ENCODE results near the gene FERMT2.

Gene FERMT2

GRCh38 chr14:52883658-52884057 lies 67.2 kb downstream of the FERMT2 start:
- no peak for ATAC-seq (ENCODE audit: low read depth)
- no peaks in the 10 kb centered on the region for H3K9me3 ChIP-seq (ENCODE audit: severe bottlenecking)

GRCh38 chr14:52882824-52883223 lies 68.0 kb downstream of the FERMT2 start:
- TF ChIP-seq, protein P1, sequence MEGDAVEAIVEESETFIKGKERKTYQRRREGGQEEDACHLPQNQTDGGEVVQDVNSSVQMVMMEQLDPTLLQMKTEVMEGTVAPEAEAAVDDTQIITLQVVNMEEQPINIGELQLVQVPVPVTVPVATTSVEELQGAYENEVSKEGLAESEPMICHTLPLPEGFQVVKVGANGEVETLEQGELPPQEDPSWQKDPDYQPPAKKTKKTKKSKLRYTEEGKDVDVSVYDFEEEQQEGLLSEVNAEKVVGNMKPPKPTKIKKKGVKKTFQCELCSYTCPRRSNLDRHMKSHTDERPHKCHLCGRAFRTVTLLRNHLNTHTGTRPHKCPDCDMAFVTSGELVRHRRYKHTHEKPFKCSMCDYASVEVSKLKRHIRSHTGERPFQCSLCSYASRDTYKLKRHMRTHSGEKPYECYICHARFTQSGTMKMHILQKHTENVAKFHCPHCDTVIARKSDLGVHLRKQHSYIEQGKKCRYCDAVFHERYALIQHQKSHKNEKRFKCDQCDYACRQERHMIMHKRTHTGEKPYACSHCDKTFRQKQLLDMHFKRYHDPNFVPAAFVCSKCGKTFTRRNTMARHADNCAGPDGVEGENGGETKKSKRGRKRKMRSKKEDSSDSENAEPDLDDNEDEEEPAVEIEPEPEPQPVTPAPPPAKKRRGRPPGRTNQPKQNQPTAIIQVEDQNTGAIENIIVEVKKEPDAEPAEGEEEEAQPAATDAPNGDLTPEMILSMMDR (IDR thresholded peaks at IDR 0.05; ENCODE audit: poor library complexity, severe bottlenecking), result no peak
- ATAC-seq (ENCODE audit: low read depth) (no peak), DNase-seq (ENCODE audit: low spot score) (no peak)
- H3K4me3 ChIP-seq (ENCODE audit: severe bottlenecking), result no peak overlapping the region
- peaks cover 73% of the 10 kb centered on the region for H3K36me3 ChIP-seq (ENCODE audit: low read depth)
- H3K4me1 ChIP-seq (ENCODE audit: insufficient read depth, poor library complexity, severe bottlenecking), result no peaks in the 10 kb centered on the region
- H3K9me3 ChIP-seq (ENCODE audit: severe bottlenecking), result no peaks in the 10 kb centered on the region
- no peaks in the 10 kb centered on the region for H3K27me3 ChIP-seq (ENCODE audit: insufficient read depth, poor library complexity, severe bottlenecking)
- H3K27ac ChIP-seq (ENCODE audit: poor library complexity, severe bottlenecking), result no peak overlapping the region

More at GRCh38 chr14:52883658-52884057, 67.2 kb downstream of the FERMT2 start:
- no peak for DNase-seq (ENCODE audit: low spot score)
- Histone ChIP-seq H3K4me1 (ENCODE audit: insufficient read depth, poor library complexity, severe bottlenecking) (no peaks in the 10 kb centered on the region), H3K27me3 (ENCODE audit: insufficient read depth, poor library complexity, severe bottlenecking) (no peaks in the 10 kb centered on the region), H3K36me3 (ENCODE audit: low read depth) (peaks cover 68% of the 10 kb centered on the region), H3K4me3 (ENCODE audit: severe bottlenecking) (no peak overlapping the region), H3K27ac (ENCODE audit: poor library complexity, severe bottlenecking) (no peak overlapping the region)
- TF ChIP-seq, protein P1 (IDR thresholded peaks at IDR 0.05; ENCODE audit: poor library complexity, severe bottlenecking), result no peak

GRCh38 chr14:52879958-52880357 lies 70.9 kb downstream of the FERMT2 start:
- DNase-seq (ENCODE audit: low spot score) (no peak), ATAC-seq (ENCODE audit: low read depth) (no peak; the same call in 2 of the 3 replicates)
- H3K36me3 ChIP-seq (ENCODE audit: low read depth), result peaks cover 78% of the 10 kb centered on the region
- no peaks in the 10 kb centered on the region for H3K9me3 ChIP-seq (ENCODE audit: severe bottlenecking)
- TF ChIP-seq, protein P1 (IDR thresholded peaks at IDR 0.05; ENCODE audit: poor library complexity, severe bottlenecking), result no peak
- H3K4me1 ChIP-seq (ENCODE audit: insufficient read depth, poor library complexity, severe bottlenecking), result no peaks in the 10 kb centered on the region
- no peaks in the 10 kb centered on the region for H3K27me3 ChIP-seq (ENCODE audit: insufficient read depth, poor library complexity, severe bottlenecking)
- H3K27ac ChIP-seq (ENCODE audit: poor library complexity, severe bottlenecking), result no peak overlapping the region
- H3K4me3 ChIP-seq (ENCODE audit: severe bottlenecking), result no peak overlapping the region

GRCh38 chr14:52878946-52879345 lies 71.9 kb downstream of the FERMT2 start:
- DNase-seq (ENCODE audit: low spot score), result no peak
- no peaks in the 10 kb centered on the region for H3K9me3 ChIP-seq (ENCODE audit: severe bottlenecking)
- TF ChIP-seq, protein P1 (IDR thresholded peaks at IDR 0.05; ENCODE audit: poor library complexity, severe bottlenecking), result no peak
- H3K36me3 ChIP-seq (ENCODE audit: low read depth), result peaks cover 88% of the 10 kb centered on the region
- peaks cover 6% of the 10 kb centered on the region for H3K4me1 ChIP-seq (ENCODE audit: insufficient read depth, poor library complexity, severe bottlenecking)
- no peak overlapping the region for H3K27ac ChIP-seq (ENCODE audit: poor library complexity, severe bottlenecking)
- ATAC-seq (ENCODE audit: low read depth), result no peak
- no peak overlapping the region for H3K4me3 ChIP-seq (ENCODE audit: severe bottlenecking)
- H3K27me3 ChIP-seq (ENCODE audit: insufficient read depth, poor library complexity, severe bottlenecking), result no peaks in the 10 kb centered on the region

- TF ChIP-seq, protein P1 (IDR thresholded peaks at IDR 0.05; ENCODE audit: poor library complexity, severe bottlenecking), result no peak
- no peaks in the 10 kb centered on the region for H3K27me3 ChIP-seq (ENCODE audit: insufficient read depth, poor library complexity, severe bottlenecking)
- DNase-seq (ENCODE audit: low spot score) (no peak), ATAC-seq (ENCODE audit: low read depth) (no peak)
- H3K36me3 ChIP-seq (ENCODE audit: low read depth), result peaks cover 92% of the 10 kb centered on the region
- H3K4me3 ChIP-seq (ENCODE audit: severe bottlenecking), result no peak overlapping the region
- H3K27ac ChIP-seq (ENCODE audit: poor library complexity, severe bottlenecking), result no peak overlapping the region
- no peaks in the 10 kb centered on the region for H3K9me3 ChIP-seq (ENCODE audit: severe bottlenecking)
- peaks cover 11% of the 10 kb centered on the region for H3K4me1 ChIP-seq (ENCODE audit: insufficient read depth, poor library complexity, severe bottlenecking)
Measured at GRCh38 chr14:52878469-52878868, 72.4 kb downstream of the FERMT2 start.

Measured in RWPE2 (cell line).